ENCODE results near the gene TMEM247. TPM values are rescaled to one million over a fixed set of nuclear protein-coding genes. Genes with fewer than 3 reads are reported as not detected.

TMEM247 gene
- total RNA-seq, 1 donor from 2014 or later, result not detected

GRCh38 chr2:46509804-46510203 is 30.4 kb downstream of the TMEM247 start:
- Mint-ChIP-seq H3K4me1 (ENCODE audit: low read depth) (no peaks in the 10 kb centered on the region), H3K36me3 (ENCODE audit: low read depth) (peaks cover 6% of the 10 kb centered on the region), H3K9me3 (ENCODE audit: low read depth) (peaks cover 6% of the 10 kb centered on the region), H3K4me3 (ENCODE audit: unreplicated experiment) (no peak overlapping the region), H3K27me3 (ENCODE audit: low read depth) (no peaks in the 10 kb centered on the region), H3K27ac (ENCODE audit: unreplicated experiment) (no peak overlapping the region)
- no peak for DNase-seq (ENCODE audit: low spot score)
- TF ChIP-seq CTCF (IDR thresholded peaks at IDR 0.05), result no peak

- Mint-ChIP-seq H3K4me3 (ENCODE audit: unreplicated experiment) (no peak overlapping the region), H3K27ac (ENCODE audit: unreplicated experiment) (no peak overlapping the region), H3K27me3 (ENCODE audit: low read depth) (no peaks in the 10 kb centered on the region), H3K9me3 (ENCODE audit: low read depth) (peaks cover 15% of the 10 kb centered on the region), H3K4me1 (ENCODE audit: low read depth) (no peaks in the 10 kb centered on the region), H3K36me3 (ENCODE audit: low read depth) (peaks cover 10% of the 10 kb centered on the region)
- DNase-seq (ENCODE audit: low spot score), result no peak
- no peak for TF ChIP-seq CTCF (IDR thresholded peaks at IDR 0.05)
These were observed 31.3 kb downstream of the TMEM247 start for GRCh38 chr2:46510598-46511177.

GRCh38 chr2:46512185-46512584 is 32.8 kb downstream of the TMEM247 start:
- H3K4me3 Mint-ChIP-seq (ENCODE audit: unreplicated experiment), result no peak overlapping the region
- no peaks in the 10 kb centered on the region for H3K27me3 Mint-ChIP-seq (ENCODE audit: low read depth)
- H3K27ac Mint-ChIP-seq (ENCODE audit: unreplicated experiment), result no peak overlapping the region
- H3K4me1 Mint-ChIP-seq (ENCODE audit: low read depth), result no peaks in the 10 kb centered on the region
- no peak for DNase-seq (ENCODE audit: low spot score)
- peaks cover 21% of the 10 kb centered on the region for H3K36me3 Mint-ChIP-seq (ENCODE audit: low read depth)
- H3K9me3 Mint-ChIP-seq (ENCODE audit: low read depth), result peaks cover 27% of the 10 kb centered on the region
- no peak for TF ChIP-seq CTCF (IDR thresholded peaks at IDR 0.05)

GRCh38 chr2:46514738-46515137 is 35.4 kb downstream of the TMEM247 start:
- H3K27ac Mint-ChIP-seq (ENCODE audit: unreplicated experiment), result no peak overlapping the region
- peaks cover 22% of the 10 kb centered on the region for H3K36me3 Mint-ChIP-seq (ENCODE audit: low read depth)
- no peak for TF ChIP-seq CTCF (IDR thresholded peaks at IDR 0.05)
- DNase-seq (ENCODE audit: low spot score), result no peak
- H3K9me3 Mint-ChIP-seq (ENCODE audit: low read depth), result peaks cover 31% of the 10 kb centered on the region
- no peaks in the 10 kb centered on the region for H3K27me3 Mint-ChIP-seq (ENCODE audit: low read depth)
- no peak overlapping the region for H3K4me3 Mint-ChIP-seq (ENCODE audit: unreplicated experiment)
- no peaks in the 10 kb centered on the region for H3K4me1 Mint-ChIP-seq (ENCODE audit: low read depth)

- Mint-ChIP-seq H3K27me3 (ENCODE audit: low read depth) (no peaks in the 10 kb centered on the region), H3K9me3 (ENCODE audit: low read depth) (peaks cover 31% of the 10 kb centered on the region), H3K4me1 (ENCODE audit: low read depth) (peaks cover 5% of the 10 kb centered on the region), H3K4me3 (ENCODE audit: unreplicated experiment) (no peak overlapping the region), H3K36me3 (ENCODE audit: low read depth) (peaks cover 22% of the 10 kb centered on the region), H3K27ac (ENCODE audit: unreplicated experiment) (no peak overlapping the region)
- no peak for TF ChIP-seq CTCF (IDR thresholded peaks at IDR 0.05)
- no peak for DNase-seq (ENCODE audit: low spot score)
These were observed 38.1 kb downstream of the TMEM247 start for GRCh38 chr2:46517485-46517884.

All from chondrocyte (in vitro differentiated cells).